HepG2 (cell line): ENCODE measurements around the gene SNF8. TPM values are rescaled to one million over a fixed set of nuclear protein-coding genes. Genes with fewer than 3 reads are reported as not detected.

Experiments
- HNF4A ChIP-seq: sonication (generic); formaldehyde crosslinking; IDR thresholded peaks from 2 replicates; pipeline ENCODE4 v1.4.0; 2020; ENCODE audit warnings: missing genetic modification reagents
- ISX ChIP-seq: sonication (generic); formaldehyde crosslinking; conservative IDR thresholded peaks from 2 replicates; pipeline ENCODE4 v1.5.0; 2020; ENCODE audit warnings: missing genetic modification reagents
- TAF1 ChIP-seq: sonication (generic); formaldehyde crosslinking; IDR thresholded peaks from 2 replicates; pipeline ENCODE4 v1.4.0; 2020; ENCODE audit warnings: missing genetic modification reagents
- ZNF101 ChIP-seq: sonication (generic); formaldehyde crosslinking; IDR thresholded peaks from 2 replicates; pipeline ENCODE4 v1.4.0; 2020; ENCODE audit warnings: mild to moderate bottlenecking, low read depth, missing genetic modification reagents, borderline replicate concordance
- ZSCAN12 ChIP-seq: sonication (generic); formaldehyde crosslinking; IDR thresholded peaks from 2 replicates; pipeline ENCODE4 v1.9.0; 2021; ENCODE audit warnings: mild to moderate bottlenecking, missing genetic modification reagents
- ZSCAN22 ChIP-seq: sonication (generic); formaldehyde crosslinking; IDR thresholded peaks from 2 replicates; pipeline ENCODE4 v1.4.0; 2020; ENCODE audit warnings: mild to moderate bottlenecking, missing genetic modification reagents
- polyA plus RNA-seq, 8 experiments: library from polyadenylated mRNA; depleted of rRNA in 3 of 8; stranded (reverse) in 7 of 8; unstranded in 1 of 8; fragments of >200 nt; fragmentation: Illumina TruSeq in 4 of 8; extraction: Trizol in 4 of 8; gene quantifications; 2 replicates each; pipeline versions ENCODE4 v1.2.1 to v1.2.3, GENCODE V29; 2011 to 2016; ENCODE audit warnings: low read depth in 4 of 8, missing spikeins in 1 of 8, mixed read lengths in 1 of 8; ENCODE audit not compliant: insufficient read depth in 1 of 8
- total RNA-seq, 5 experiments: library from RNA; depleted of rRNA; stranded (reverse); fragments of >200 nt; fragmentation: Illumina TruSeq; extraction: Trizol; gene quantifications; 2 replicates each; pipeline ENCODE4 v1.2.3, GENCODE V29; 2016; ENCODE audit warnings: low read depth in 1 of 5
- TF ChIP-seq, protein P1 (sequence below): sonication (generic); formaldehyde crosslinking; IDR thresholded peaks from 2 replicates; pipeline ENCODE4 v1.8.1; 2023; ENCODE audit warnings: mild to moderate bottlenecking, missing genetic modification reagents
- TF ChIP-seq, protein P2 (sequence below): IDR thresholded peaks from 2 replicates; pipeline ENCODE4 v1.6.1; 2016; ENCODE audit warnings: mild to moderate bottlenecking
- TF ChIP-seq, protein P3 (sequence below), 2 experiments: fragments of 450-650 bp in 1 of 2; sonication (generic) in 1 of 2; formaldehyde crosslinking in 1 of 2; IDR thresholded peaks; 2 replicates each; pipeline versions ENCODE4 v1.6.1 to v1.8.0; 2016 to 2022; ENCODE audit warnings: antibody characterized with exemption in 1 of 2, mild to moderate bottlenecking in 1 of 2, missing genetic modification reagents in 1 of 2
- TF ChIP-seq, protein P4 (sequence below): sonication (generic); formaldehyde crosslinking; conservative IDR thresholded peaks from 2 replicates; pipeline ENCODE4 v1.8.0; 2022; ENCODE audit warnings: missing genetic modification reagents
- TF ChIP-seq, protein P5 (sequence below): sonication (generic); formaldehyde crosslinking; IDR thresholded peaks from 2 replicates; pipeline ENCODE4 v1.4.0; 2020; ENCODE audit warnings: low read depth, mild to moderate bottlenecking, missing genetic modification reagents

SNF8 gene
- total and polyA plus RNA-seq, 2 of the 13 experiments (the other 11 are each of a cell fraction or from before 2014, with no cell fraction given): 114 to 153 TPM

DNA sequence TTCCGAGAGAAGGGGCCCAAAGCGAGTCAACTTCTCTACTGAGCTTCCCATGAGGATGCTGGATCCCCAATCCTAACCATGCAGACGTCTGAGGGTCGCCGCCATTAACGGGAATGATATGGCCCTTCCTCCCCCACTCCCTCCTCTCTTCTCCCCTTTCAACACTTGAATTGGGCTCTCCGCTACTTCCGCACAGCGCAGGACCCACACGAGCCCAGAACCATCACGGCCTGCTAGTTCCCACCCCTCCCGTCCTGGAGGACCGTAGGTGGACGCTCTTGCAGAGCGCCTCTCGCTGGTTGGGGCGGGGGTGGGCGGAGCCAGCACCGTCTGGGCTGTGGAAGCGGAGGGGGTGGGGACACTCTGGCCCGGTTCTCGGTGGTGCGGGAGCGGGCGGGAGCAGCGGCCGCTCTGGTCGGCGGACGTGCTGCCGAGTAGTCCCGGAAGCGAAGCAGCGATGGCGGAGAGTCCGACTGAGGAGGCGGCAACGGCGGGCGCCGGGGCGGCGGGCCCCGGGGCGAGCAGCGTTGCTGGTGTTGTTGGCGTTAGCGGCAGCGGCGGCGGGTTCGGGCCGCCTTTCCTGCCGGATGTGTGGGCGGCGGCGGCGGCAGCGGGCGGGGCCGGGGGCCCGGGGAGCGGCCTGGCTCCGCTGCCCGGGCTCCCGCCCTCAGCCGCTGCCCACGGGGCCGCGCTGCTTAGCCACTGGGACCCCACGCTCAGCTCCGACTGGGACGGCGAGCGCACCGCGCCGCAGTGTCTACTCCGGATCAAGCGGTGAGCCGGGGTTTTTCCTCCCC lies 36.4 kb downstream of the SNF8 start, which contains the start of gene UBE2Z (continued):
- TF ChIP-seq ZNF101 (peak; percentile 68; the same call in 1 of the 2 replicates), ZSCAN22 (CRISPR knock-in tag) (peak; percentile 95), TAF1 (peak; percentile 96), ZSCAN12 (CRISPR knock-in tag) (no peak), HNF4A (CRISPR knock-in tag) (no peak; the same call in 1 of the 2 replicates), ISX (CRISPR knock-in tag) (no peak)
- TF ChIP-seq, protein P1, sequence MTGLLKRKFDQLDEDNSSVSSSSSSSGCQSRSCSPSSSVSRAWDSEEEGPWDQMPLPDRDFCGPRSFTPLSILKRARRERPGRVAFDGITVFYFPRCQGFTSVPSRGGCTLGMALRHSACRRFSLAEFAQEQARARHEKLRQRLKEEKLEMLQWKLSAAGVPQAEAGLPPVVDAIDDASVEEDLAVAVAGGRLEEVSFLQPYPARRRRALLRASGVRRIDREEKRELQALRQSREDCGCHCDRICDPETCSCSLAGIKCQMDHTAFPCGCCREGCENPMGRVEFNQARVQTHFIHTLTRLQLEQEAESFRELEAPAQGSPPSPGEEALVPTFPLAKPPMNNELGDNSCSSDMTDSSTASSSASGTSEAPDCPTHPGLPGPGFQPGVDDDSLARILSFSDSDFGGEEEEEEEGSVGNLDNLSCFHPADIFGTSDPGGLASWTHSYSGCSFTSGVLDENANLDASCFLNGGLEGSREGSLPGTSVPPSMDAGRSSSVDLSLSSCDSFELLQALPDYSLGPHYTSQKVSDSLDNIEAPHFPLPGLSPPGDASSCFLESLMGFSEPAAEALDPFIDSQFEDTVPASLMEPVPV (CRISPR knock-in tag): peak; percentile 70; the same call in 1 of the 2 replicates
- TF ChIP-seq, protein P2, sequence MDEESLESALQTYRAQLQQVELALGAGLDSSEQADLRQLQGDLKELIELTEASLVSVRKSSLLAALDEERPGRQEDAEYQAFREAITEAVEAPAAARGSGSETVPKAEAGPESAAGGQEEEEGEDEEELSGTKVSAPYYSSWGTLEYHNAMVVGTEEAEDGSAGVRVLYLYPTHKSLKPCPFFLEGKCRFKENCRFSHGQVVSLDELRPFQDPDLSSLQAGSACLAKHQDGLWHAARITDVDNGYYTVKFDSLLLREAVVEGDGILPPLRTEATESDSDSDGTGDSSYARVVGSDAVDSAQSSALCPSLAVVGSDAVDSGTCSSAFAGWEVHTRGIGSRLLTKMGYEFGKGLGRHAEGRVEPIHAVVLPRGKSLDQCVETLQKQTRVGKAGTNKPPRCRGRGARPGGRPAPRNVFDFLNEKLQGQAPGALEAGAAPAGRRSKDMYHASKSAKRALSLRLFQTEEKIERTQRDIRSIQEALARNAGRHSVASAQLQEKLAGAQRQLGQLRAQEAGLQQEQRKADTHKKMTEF (CRISPR knock-in tag): peak; percentile 97
- TF ChIP-seq, protein P3, sequence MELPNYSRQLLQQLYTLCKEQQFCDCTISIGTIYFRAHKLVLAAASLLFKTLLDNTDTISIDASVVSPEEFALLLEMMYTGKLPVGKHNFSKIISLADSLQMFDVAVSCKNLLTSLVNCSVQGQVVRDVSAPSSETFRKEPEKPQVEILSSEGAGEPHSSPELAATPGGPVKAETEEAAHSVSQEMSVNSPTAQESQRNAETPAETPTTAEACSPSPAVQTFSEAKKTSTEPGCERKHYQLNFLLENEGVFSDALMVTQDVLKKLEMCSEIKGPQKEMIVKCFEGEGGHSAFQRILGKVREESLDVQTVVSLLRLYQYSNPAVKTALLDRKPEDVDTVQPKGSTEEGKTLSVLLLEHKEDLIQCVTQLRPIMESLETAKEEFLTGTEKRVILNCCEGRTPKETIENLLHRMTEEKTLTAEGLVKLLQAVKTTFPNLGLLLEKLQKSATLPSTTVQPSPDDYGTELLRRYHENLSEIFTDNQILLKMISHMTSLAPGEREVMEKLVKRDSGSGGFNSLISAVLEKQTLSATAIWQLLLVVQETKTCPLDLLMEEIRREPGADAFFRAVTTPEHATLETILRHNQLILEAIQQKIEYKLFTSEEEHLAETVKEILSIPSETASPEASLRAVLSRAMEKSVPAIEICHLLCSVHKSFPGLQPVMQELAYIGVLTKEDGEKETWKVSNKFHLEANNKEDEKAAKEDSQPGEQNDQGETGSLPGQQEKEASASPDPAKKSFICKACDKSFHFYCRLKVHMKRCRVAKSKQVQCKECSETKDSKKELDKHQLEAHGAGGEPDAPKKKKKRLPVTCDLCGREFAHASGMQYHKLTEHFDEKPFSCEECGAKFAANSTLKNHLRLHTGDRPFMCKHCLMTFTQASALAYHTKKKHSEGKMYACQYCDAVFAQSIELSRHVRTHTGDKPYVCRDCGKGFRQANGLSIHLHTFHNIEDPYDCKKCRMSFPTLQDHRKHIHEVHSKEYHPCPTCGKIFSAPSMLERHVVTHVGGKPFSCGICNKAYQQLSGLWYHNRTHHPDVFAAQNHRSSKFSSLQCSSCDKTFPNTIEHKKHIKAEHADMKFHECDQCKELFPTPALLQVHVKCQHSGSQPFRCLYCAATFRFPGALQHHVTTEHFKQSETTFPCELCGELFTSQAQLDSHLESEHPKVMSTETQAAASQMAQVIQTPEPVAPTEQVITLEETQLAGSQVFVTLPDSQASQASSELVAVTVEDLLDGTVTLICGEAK (IDR thresholded peaks at IDR 0.05): no peak
- TF ChIP-seq, protein P3 (CRISPR knock-in tag; IDR thresholded peaks at IDR 0.05): peak; percentile 63; the same call in 1 of the 2 replicates
- TF ChIP-seq, protein P4, sequence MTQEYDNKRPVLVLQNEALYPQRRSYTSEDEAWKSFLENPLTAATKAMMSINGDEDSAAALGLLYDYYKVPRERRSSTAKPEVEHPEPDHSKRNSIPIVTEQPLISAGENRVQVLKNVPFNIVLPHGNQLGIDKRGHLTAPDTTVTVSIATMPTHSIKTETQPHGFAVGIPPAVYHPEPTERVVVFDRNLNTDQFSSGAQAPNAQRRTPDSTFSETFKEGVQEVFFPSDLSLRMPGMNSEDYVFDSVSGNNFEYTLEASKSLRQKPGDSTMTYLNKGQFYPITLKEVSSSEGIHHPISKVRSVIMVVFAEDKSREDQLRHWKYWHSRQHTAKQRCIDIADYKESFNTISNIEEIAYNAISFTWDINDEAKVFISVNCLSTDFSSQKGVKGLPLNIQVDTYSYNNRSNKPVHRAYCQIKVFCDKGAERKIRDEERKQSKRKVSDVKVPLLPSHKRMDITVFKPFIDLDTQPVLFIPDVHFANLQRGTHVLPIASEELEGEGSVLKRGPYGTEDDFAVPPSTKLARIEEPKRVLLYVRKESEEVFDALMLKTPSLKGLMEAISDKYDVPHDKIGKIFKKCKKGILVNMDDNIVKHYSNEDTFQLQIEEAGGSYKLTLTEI (CRISPR knock-in tag): no peak
- TF ChIP-seq, protein P5, sequence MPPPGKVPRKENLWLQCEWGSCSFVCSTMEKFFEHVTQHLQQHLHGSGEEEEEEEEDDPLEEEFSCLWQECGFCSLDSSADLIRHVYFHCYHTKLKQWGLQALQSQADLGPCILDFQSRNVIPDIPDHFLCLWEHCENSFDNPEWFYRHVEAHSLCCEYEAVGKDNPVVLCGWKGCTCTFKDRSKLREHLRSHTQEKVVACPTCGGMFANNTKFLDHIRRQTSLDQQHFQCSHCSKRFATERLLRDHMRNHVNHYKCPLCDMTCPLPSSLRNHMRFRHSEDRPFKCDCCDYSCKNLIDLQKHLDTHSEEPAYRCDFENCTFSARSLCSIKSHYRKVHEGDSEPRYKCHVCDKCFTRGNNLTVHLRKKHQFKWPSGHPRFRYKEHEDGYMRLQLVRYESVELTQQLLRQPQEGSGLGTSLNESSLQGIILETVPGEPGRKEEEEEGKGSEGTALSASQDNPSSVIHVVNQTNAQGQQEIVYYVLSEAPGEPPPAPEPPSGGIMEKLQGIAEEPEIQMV (CRISPR knock-in tag): peak; percentile 89
